GM23338 (cell line): Measurements from ENCODE around the gene F11R. TPM values are rescaled to one million over a fixed set of nuclear protein-coding genes. Genes with fewer than 3 reads are reported as not detected.

Source experiments
- ATAC-seq: fragments of 200-7000 bp; cut with Tn5 transposase; 3 replicates; pipeline ENCODE4 v1.9.1; 2020
- DNase-seq: peaks from one replicate; pipeline ENCODE4 v3.0.0-alpha.2; 2015; ENCODE audit warnings: low spot score
- H2AFZ ChIP-seq: fragments of 200-600 bp; sonication (generic); 2 replicates; pipeline ENCODE4 v1.8.0; 2016; ENCODE audit warnings: antibody characterized with exemption, mild to moderate bottlenecking, moderate library complexity
- H3F3A ChIP-seq: fragments of 200-600 bp; sonication (generic); replicated peaks from 2 replicates; pipeline ENCODE4 v1.8.0; 2017; ENCODE audit warnings: antibody characterized with exemption, mixed run types, low read depth
- H3K27ac ChIP-seq: fragments of 200-600 bp; sonication (generic); 2 replicates; pipeline ENCODE4 v1.6.1; 2016; ENCODE audit warnings: low read depth
- H3K27me3 ChIP-seq: fragments of 200-600 bp; sonication (generic); 2 replicates; pipeline ENCODE4 v1.8.0; 2016; ENCODE audit warnings: mild to moderate bottlenecking, mixed run types, moderate library complexity; ENCODE audit not compliant: insufficient read depth
- H3K36me3 ChIP-seq: fragments of 200-600 bp; sonication (generic); 2 replicates; pipeline ENCODE4 v1.8.0; 2016; ENCODE audit warnings: mild to moderate bottlenecking; ENCODE audit not compliant: insufficient read depth
- H3K4me1 ChIP-seq: fragments of 200-600 bp; sonication (generic); 2 replicates; pipeline ENCODE4 v1.8.0; 2016; ENCODE audit warnings: mild to moderate bottlenecking, moderate library complexity; ENCODE audit not compliant: insufficient read depth
- H3K4me2 ChIP-seq: fragments of 200-600 bp; sonication (generic); 2 replicates; pipeline ENCODE4 v1.7.1; 2017; ENCODE audit warnings: mixed run types
- H3K4me3 ChIP-seq: fragments of 200-600 bp; sonication (generic); 2 replicates; pipeline ENCODE4 v1.6.1; 2016; ENCODE audit warnings: mixed run types
- H3K79me2 ChIP-seq: fragments of 200-600 bp; sonication (generic); replicated peaks from 2 replicates; pipeline ENCODE4 v1.8.0; 2017; ENCODE audit warnings: mild to moderate bottlenecking; ENCODE audit not compliant: insufficient read depth
- H3K9me2 ChIP-seq: fragments of 200-600 bp; sonication (generic); 2 replicates; pipeline ENCODE4 v1.8.0; 2017; ENCODE audit not compliant: insufficient read depth
- H4K20me1 ChIP-seq: fragments of 200-600 bp; sonication (generic); replicated peaks from 2 replicates; pipeline ENCODE4 v1.8.0; 2017; ENCODE audit warnings: mild to moderate bottlenecking; ENCODE audit not compliant: insufficient read depth
- H3K27ac Mint-ChIP-seq: 2 replicates; pipeline ENCODE4 v1.8.0; 2020; ENCODE audit warnings: inconsistent platforms, mild to moderate bottlenecking, moderate library complexity, mixed read lengths
- H3K27me3 Mint-ChIP-seq: 3 replicates; pipeline ENCODE4 v1.8.0; 2022; ENCODE audit warnings: low read depth, mild to moderate bottlenecking, moderate library complexity, mixed read lengths, inconsistent platforms; ENCODE audit not compliant: insufficient read depth, poor library complexity
- H3K36me3 Mint-ChIP-seq: 3 replicates; pipeline ENCODE4 v1.8.0; 2021; ENCODE audit warnings: low read depth, mild to moderate bottlenecking, inconsistent platforms, moderate library complexity, mixed read lengths
- H3K4me1 Mint-ChIP-seq: 3 replicates; pipeline ENCODE4 v1.8.0; 2020; ENCODE audit warnings: mild to moderate bottlenecking, inconsistent platforms, mixed read lengths
- H3K4me3 Mint-ChIP-seq: 3 replicates; pipeline ENCODE4 v1.8.0; 2021; ENCODE audit warnings: moderate library complexity, mild to moderate bottlenecking, inconsistent platforms, mixed read lengths
- H3K9me3 Mint-ChIP-seq: 3 replicates; pipeline ENCODE4 v1.8.0; 2020; ENCODE audit warnings: moderate library complexity, mild to moderate bottlenecking, inconsistent platforms, mixed read lengths
- CREB1 ChIP-seq: fragments of 250-450 bp; sonication (Bioruptor Pico); IDR thresholded peaks from 2 replicates; pipeline ENCODE4 v1.5.0; 2020; ENCODE audit warnings: low read depth, mild to moderate bottlenecking, moderate library complexity
- EZH2 ChIP-seq: fragments of 200-600 bp; sonication (generic); IDR thresholded peaks from one replicate; pipeline ENCODE4 v1.8.0; 2017; ENCODE audit warnings: antibody characterized with exemption, mild to moderate bottlenecking, low read depth; ENCODE audit not compliant: unreplicated experiment
- EZH2phosphoT487 ChIP-seq: fragments of 200-600 bp; sonication (generic); IDR thresholded peaks from one replicate; pipeline ENCODE4 v1.8.1; 2018; ENCODE audit warnings: antibody characterized with exemption; ENCODE audit not compliant: unreplicated experiment
- JUNB ChIP-seq: IDR thresholded peaks from one replicate; pipeline ENCODE4 v1.6.1; 2016; ENCODE audit warnings: antibody characterized with exemption; ENCODE audit not compliant: unreplicated experiment
- NANOG ChIP-seq: IDR thresholded peaks from 2 replicates; pipeline ENCODE4 v1.6.1; 2016; ENCODE audit warnings: antibody characterized with exemption, borderline replicate concordance
- POLR2AphosphoS5 ChIP-seq: IDR thresholded peaks from 2 replicates; pipeline ENCODE4 v1.6.1; 2016; ENCODE audit warnings: antibody characterized with exemption, low read depth
- ZNF331 ChIP-seq: fragments of 250-450 bp; sonication (Bioruptor Pico); IDR thresholded peaks from 2 replicates; pipeline ENCODE4 v1.5.0; 2020; ENCODE audit warnings: low read depth, mild to moderate bottlenecking, moderate library complexity
- polyA plus RNA-seq: library from polyadenylated mRNA; unstranded; fragments of >200 nt; fragmentation: Nextera tagmentation; extraction: Ambion mirVana; gene quantifications from 2 replicates; pipeline ENCODE4 v1.2.1, GENCODE V29; 2016
- total RNA-seq: library from RNA; depleted of rRNA; stranded (reverse); fragments of >200 nt; shearing (Covaris generic); gene quantifications from 2 replicates; pipeline ENCODE4 v1.2.3, GENCODE V29; 2014
- TF ChIP-seq, protein P1 (sequence below), 2 experiments: fragments of 200-600 bp in 1 of 2; sonication (generic) in 1 of 2; conservative IDR thresholded peaks; 2 replicates each; pipeline versions ENCODE4 v1.5.1 to v1.6.1; 2016 to 2017; ENCODE audit warnings: antibody characterized with exemption in 2 of 2, low read depth in 2 of 2, mild to moderate bottlenecking in 2 of 2, moderate library complexity in 1 of 2
- TF ChIP-seq, protein P2 (sequence below): IDR thresholded peaks from one replicate; pipeline ENCODE4 v1.6.1; 2018; ENCODE audit warnings: antibody characterized with exemption; ENCODE audit not compliant: unreplicated experiment
- TF ChIP-seq, protein P3 (sequence below): fragments of 250-450 bp; sonication (Bioruptor Pico); IDR thresholded peaks from 2 replicates; pipeline ENCODE4 v1.5.0; 2020; ENCODE audit warnings: mild to moderate bottlenecking, moderate library complexity

Gene F11R
- total and polyA plus RNA-seq, 2 experiments from 2014 or later = 51.0 to 169 TPM

DNA sequence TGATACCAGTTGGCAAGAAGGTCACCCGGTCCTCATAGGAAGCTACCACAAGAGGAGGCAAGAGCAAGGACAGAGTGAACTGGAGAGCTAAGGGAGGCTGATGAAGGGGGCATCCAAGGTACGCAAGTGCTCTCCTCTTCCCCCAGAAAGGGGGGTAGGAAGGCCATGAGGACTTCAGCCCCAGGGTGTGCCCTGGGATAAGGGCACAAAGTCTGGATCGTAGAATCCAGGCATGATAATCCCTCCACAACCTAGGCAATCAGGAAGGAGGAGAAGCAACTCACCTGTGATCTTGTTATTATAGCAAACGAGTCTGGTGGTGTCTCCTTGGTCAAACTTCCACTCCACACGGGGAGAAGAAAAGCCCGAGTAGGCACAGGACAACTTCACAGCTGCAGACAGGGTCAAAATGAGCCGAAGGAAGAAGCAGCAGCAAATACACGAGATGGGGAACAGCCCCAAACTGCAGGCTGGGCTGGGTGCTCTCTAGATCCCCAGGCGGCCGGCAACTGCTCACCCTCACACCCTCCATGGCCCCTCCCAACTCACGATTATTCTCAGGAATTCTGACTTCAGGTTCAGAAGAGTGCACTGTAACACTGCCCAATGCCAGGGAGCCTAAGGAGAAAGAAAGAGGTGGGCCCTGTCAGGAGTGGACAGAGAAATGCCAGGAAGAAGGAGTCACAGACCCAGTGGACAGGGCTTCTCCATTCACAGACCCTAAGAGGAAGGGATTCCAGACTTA is 20.0 kb downstream of the F11R start:
- no peaks in the 10 kb centered on the region for H3K27me3 ChIP-seq
- H4K20me1 ChIP-seq = peaks cover 50% of the 10 kb centered on the region
- Mint-ChIP-seq H3K27me3 (peaks cover 17% of the 10 kb centered on the region), H3K36me3 (peaks cover 59% of the 10 kb centered on the region), H3K9me3 (no peaks in the 10 kb centered on the region; the same call in 2 of the 3 replicates), H3K4me3 (no peak overlapping the region), H3K4me1 (peaks cover 17% of the 10 kb centered on the region), H3K27ac (no peak overlapping the region)
- H3K4me3 ChIP-seq = no peak overlapping the region
- no peak for TF ChIP-seq NANOG
- TF ChIP-seq, protein P1, sequence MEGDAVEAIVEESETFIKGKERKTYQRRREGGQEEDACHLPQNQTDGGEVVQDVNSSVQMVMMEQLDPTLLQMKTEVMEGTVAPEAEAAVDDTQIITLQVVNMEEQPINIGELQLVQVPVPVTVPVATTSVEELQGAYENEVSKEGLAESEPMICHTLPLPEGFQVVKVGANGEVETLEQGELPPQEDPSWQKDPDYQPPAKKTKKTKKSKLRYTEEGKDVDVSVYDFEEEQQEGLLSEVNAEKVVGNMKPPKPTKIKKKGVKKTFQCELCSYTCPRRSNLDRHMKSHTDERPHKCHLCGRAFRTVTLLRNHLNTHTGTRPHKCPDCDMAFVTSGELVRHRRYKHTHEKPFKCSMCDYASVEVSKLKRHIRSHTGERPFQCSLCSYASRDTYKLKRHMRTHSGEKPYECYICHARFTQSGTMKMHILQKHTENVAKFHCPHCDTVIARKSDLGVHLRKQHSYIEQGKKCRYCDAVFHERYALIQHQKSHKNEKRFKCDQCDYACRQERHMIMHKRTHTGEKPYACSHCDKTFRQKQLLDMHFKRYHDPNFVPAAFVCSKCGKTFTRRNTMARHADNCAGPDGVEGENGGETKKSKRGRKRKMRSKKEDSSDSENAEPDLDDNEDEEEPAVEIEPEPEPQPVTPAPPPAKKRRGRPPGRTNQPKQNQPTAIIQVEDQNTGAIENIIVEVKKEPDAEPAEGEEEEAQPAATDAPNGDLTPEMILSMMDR (conservative IDR thresholded peaks at IDR 0.05; ENCODE audit: low read depth in 2 of 2) = no peak
- TF ChIP-seq EZH2 = no peak
- no peak for TF ChIP-seq CREB1 (CRISPR knock-in tag)
- TF ChIP-seq ZNF331 = no peak
- H3K36me3 ChIP-seq = peaks cover 36% of the 10 kb centered on the region
- H3K9me2 ChIP-seq = no peaks in the 10 kb centered on the region
- H3F3A ChIP-seq = peaks cover 34% of the 10 kb centered on the region
- H3K79me2 ChIP-seq = peaks cover 46% of the 10 kb centered on the region
- no peak for DNase-seq
- H2AFZ ChIP-seq = no peak overlapping the region
- ATAC-seq = no peak
- peak overlapping the region; percentile 5; the same call in 1 of the 2 replicates for H3K27ac ChIP-seq
- H3K4me2 ChIP-seq = no peak overlapping the region
- H3K4me1 ChIP-seq = peaks cover 4% of the 10 kb centered on the region; the same call in 1 of the 2 replicates

DNA sequence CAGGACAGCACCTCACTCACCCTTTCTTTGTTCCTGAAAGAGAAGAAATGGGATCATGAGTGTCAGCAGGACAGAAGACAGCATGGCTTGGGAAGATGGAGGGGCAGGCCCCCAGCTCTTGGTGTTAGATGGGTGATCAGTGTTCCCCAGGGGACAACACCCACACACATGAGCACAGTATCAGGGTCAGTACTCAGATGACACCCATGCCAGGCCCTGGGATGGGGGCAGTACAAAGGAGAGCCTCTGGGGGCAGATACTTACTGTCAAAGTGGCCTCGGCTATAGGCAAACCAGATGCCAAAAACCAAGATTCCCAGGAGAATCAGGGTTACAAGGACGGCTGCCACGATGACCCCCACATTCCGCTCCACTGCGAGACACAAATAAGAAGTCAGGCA is 21.6 kb downstream of the F11R start:
- Histone ChIP-seq H3F3A (peaks cover 34% of the 10 kb centered on the region), H4K20me1 (peaks cover 39% of the 10 kb centered on the region), H3K9me2 (no peaks in the 10 kb centered on the region), H3K27me3 (no peaks in the 10 kb centered on the region), H3K4me3 (no peak overlapping the region), H3K4me1 (peaks cover 4% of the 10 kb centered on the region; the same call in 1 of the 2 replicates), H3K27ac (peak overlapping the region; percentile 59; the same call in 1 of the 2 replicates), H3K4me2 (no peak overlapping the region), H3K36me3 (peaks cover 36% of the 10 kb centered on the region), H2AFZ (no peak overlapping the region), H3K79me2 (peaks cover 32% of the 10 kb centered on the region)
- DNase-seq (no peak), ATAC-seq (no peak)
- peaks cover 17% of the 10 kb centered on the region for H3K4me1 Mint-ChIP-seq
- H3K36me3 Mint-ChIP-seq = peaks cover 66% of the 10 kb centered on the region
- H3K4me3 Mint-ChIP-seq = no peak overlapping the region
- no peaks in the 10 kb centered on the region; the same call in 2 of the 3 replicates for H3K9me3 Mint-ChIP-seq
- no peak overlapping the region for H3K27ac Mint-ChIP-seq
- H3K27me3 Mint-ChIP-seq = peaks cover 17% of the 10 kb centered on the region
- TF ChIP-seq JUNB (no peak), POLR2AphosphoS5 (no peak), EZH2phosphoT487 (no peak), NANOG (no peak)
- TF ChIP-seq, protein P2, sequence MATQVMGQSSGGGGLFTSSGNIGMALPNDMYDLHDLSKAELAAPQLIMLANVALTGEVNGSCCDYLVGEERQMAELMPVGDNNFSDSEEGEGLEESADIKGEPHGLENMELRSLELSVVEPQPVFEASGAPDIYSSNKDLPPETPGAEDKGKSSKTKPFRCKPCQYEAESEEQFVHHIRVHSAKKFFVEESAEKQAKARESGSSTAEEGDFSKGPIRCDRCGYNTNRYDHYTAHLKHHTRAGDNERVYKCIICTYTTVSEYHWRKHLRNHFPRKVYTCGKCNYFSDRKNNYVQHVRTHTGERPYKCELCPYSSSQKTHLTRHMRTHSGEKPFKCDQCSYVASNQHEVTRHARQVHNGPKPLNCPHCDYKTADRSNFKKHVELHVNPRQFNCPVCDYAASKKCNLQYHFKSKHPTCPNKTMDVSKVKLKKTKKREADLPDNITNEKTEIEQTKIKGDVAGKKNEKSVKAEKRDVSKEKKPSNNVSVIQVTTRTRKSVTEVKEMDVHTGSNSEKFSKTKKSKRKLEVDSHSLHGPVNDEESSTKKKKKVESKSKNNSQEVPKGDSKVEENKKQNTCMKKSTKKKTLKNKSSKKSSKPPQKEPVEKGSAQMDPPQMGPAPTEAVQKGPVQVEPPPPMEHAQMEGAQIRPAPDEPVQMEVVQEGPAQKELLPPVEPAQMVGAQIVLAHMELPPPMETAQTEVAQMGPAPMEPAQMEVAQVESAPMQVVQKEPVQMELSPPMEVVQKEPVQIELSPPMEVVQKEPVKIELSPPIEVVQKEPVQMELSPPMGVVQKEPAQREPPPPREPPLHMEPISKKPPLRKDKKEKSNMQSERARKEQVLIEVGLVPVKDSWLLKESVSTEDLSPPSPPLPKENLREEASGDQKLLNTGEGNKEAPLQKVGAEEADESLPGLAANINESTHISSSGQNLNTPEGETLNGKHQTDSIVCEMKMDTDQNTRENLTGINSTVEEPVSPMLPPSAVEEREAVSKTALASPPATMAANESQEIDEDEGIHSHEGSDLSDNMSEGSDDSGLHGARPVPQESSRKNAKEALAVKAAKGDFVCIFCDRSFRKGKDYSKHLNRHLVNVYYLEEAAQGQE = no peak
- TF ChIP-seq, protein P3, sequence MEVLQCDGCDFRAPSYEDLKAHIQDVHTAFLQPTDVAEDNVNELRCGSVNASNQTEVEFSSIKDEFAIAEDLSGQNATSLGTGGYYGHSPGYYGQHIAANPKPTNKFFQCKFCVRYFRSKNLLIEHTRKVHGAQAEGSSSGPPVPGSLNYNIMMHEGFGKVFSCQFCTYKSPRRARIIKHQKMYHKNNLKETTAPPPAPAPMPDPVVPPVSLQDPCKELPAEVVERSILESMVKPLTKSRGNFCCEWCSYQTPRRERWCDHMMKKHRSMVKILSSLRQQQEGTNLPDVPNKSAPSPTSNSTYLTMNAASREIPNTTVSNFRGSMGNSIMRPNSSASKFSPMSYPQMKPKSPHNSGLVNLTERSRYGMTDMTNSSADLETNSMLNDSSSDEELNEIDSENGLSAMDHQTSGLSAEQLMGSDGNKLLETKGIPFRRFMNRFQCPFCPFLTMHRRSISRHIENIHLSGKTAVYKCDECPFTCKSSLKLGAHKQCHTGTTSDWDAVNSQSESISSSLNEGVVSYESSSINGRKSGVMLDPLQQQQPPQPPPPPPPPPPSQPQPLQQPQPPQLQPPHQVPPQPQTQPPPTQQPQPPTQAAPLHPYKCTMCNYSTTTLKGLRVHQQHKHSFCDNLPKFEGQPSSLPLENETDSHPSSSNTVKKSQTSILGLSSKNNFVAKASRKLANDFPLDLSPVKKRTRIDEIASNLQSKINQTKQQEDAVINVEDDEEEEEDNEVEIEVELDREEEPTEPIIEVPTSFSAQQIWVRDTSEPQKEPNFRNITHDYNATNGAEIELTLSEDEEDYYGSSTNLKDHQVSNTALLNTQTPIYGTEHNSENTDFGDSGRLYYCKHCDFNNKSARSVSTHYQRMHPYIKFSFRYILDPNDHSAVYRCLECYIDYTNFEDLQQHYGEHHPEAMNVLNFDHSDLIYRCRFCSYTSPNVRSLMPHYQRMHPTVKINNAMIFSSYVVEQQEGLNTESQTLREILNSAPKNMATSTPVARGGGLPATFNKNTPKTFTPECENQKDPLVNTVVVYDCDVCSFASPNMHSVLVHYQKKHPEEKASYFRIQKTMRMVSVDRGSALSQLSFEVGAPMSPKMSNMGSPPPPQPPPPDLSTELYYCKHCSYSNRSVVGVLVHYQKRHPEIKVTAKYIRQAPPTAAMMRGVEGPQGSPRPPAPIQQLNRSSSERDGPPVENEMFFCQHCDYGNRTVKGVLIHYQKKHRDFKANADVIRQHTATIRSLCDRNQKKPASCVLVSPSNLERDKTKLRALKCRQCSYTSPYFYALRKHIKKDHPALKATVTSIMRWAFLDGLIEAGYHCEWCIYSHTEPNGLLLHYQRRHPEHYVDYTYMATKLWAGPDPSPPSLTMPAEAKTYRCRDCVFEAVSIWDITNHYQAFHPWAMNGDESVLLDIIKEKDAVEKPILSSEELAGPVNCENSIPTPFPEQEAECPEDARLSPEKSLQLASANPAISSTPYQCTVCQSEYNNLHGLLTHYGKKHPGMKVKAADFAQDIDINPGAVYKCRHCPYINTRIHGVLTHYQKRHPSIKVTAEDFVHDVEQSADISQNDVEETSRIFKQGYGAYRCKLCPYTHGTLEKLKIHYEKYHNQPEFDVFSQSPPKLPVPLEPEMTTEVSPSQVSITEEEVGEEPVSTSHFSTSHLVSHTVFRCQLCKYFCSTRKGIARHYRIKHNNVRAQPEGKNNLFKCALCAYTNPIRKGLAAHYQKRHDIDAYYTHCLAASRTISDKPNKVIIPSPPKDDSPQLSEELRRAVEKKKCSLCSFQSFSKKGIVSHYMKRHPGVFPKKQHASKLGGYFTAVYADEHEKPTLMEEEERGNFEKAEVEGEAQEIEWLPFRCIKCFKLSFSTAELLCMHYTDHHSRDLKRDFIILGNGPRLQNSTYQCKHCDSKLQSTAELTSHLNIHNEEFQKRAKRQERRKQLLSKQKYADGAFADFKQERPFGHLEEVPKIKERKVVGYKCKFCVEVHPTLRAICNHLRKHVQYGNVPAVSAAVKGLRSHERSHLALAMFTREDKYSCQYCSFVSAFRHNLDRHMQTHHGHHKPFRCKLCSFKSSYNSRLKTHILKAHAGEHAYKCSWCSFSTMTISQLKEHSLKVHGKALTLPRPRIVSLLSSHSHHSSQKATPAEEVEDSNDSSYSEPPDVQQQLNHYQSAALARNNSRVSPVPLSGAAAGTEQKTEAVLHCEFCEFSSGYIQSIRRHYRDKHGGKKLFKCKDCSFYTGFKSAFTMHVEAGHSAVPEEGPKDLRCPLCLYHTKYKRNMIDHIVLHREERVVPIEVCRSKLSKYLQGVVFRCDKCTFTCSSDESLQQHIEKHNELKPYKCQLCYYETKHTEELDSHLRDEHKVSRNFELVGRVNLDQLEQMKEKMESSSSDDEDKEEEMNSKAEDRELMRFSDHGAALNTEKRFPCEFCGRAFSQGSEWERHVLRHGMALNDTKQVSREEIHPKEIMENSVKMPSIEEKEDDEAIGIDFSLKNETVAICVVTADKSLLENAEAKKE = no peak
